Measurements from ENCODE around the gene CYP3A4.

The CYP3A4 gene

GRCh38 chr7:99784007-99784406 is at the start of gene CYP3A4:
TSS of gene CYP3A4 (minus strand) at chr7:99784184. CDS start at chr7:99784081, 103 bp downstream.
- DNase-seq (ENCODE audit: low read depth): no peak
- no peak for TF ChIP-seq CTCF (IDR thresholded peaks at IDR 0.05; ENCODE audit: insufficient read depth, low read depth, low read length, missing control alignments)
- H3K4me3 ChIP-seq (ENCODE audit: low read length): no peak within 1 kb of the TSS

GRCh38 chr7:99833289-99833877 is 49.4 kb upstream of the CYP3A4 start:
- no peak overlapping the region for H3K4me3 ChIP-seq (ENCODE audit: low read length)
- no peak for DNase-seq (ENCODE audit: low read depth)
- no peak for TF ChIP-seq CTCF (IDR thresholded peaks at IDR 0.05; ENCODE audit: insufficient read depth, low read depth, low read length, missing control alignments)

DNA sequence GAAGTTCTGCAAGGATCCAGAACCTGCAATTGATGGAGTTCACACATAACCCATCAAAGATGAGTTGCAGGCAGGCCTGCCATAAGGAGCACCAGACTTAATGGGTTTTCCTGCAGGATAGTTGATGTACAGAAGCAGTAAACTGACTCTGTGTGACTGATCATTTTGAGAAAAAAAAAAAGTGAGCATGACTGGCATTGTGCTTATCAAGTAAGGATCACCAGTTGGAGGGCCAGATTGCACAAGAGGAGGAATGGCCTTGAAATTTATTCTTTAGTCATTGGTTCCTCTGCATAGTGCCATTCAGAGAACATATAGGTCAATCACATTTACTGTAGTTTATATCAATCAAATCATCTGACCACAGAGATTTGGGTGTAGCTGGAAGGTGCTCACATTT is 47.6 kb upstream of the CYP3A4 start:
- no peak for TF ChIP-seq CTCF (IDR thresholded peaks at IDR 0.05; ENCODE audit: insufficient read depth, low read depth, low read length, missing control alignments)
- H3K4me3 ChIP-seq (ENCODE audit: low read length): no peak overlapping the region
- no peak for DNase-seq (ENCODE audit: low read depth)

DNA sequence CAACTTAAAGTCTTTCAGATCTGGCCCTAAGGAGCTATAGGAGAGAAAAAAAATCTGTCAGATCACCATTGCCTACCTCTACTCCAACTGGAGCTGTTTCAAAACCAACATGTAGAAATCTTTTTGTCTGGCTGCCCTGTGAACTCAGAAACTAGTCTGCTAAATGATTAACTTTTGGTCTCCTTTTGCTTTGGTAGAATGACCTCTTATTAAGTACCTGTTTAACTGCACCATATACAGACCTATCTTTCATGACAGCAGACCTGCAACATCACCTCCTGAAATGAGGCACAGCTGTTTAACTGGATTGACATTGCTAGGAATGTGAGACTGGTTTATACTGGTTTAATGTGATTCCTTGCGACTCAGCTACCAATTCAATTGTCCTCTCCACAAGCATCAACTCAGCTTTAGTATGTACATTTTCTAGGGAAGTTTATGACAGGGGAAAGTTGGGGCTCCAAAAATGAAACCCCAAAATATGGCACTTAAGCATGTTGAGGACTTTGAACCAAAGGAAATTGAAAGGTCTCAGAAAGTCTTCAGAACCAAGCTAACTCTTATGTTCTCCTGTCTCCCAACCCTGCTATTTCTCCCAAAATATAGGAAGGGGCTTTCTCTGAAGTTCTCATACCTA is 45.7 kb upstream of the CYP3A4 start:
- no peak for TF ChIP-seq CTCF (IDR thresholded peaks at IDR 0.05; ENCODE audit: insufficient read depth, low read depth, low read length, missing control alignments)
- peak; percentile 68 for DNase-seq (ENCODE audit: low read depth)
- H3K4me3 ChIP-seq (ENCODE audit: low read length): no peak overlapping the region

- no peak overlapping the region for H3K4me3 ChIP-seq (ENCODE audit: low read length)
- no peak for TF ChIP-seq CTCF (IDR thresholded peaks at IDR 0.05; ENCODE audit: insufficient read depth, low read depth, low read length, missing control alignments)
- no peak for DNase-seq (ENCODE audit: low read depth)
Observed at GRCh38 chr7:99828811-99829210, 44.8 kb upstream of the CYP3A4 start.

DNA sequence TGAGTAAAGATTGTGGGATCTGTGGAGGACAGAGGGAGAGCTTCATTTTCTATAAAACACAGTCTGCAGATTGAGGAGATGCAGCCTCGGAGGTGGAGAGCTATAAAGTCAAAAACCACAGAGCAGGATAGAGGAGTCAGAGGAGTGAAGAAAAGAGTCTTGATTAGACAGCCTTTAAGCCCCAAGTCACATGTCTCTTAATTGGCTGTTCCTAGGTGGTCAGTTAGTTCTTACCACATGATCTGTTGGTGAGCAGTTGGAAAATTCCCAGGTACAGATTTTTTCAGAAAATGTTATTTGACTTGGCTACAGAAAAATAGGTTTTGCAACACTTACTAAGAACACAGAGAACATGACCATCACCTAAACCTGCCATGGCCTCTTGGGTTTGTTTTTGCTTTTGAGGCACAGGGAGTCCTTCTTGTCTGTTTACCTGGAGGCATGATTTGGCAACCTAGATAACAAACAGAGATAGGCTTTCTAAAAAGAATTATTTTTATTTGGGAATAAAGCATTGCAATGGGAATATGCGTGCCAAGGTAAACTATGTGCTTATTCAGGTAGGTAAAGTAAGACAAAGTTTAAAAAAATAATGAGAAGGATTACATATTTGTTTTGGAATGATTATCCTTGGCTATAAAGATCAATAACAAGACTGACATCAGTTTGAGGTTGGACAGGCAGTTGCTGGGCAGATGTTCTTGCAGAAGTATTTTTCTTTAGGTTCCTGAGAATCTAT is 43.2 kb upstream of the CYP3A4 start:
- H3K4me3 ChIP-seq (ENCODE audit: low read length): no peak overlapping the region
- no peak for TF ChIP-seq CTCF (IDR thresholded peaks at IDR 0.05; ENCODE audit: insufficient read depth, low read depth, low read length, missing control alignments)
- DNase-seq (ENCODE audit: low read depth): no peak

Measured in epithelial cell of esophagus (primary cell).